22Rv1 (cell line): ENCODE results near the gene UGT1A9.

ENCODE experiments used
- H3K27ac ChIP-seq: fragments of 450-650 bp; 2 replicates; pipeline ENCODE4 v1.5.1; 2017
- CTCF ChIP-seq: fragments of 450-650 bp; IDR thresholded peaks from 2 replicates; pipeline ENCODE4 v1.5.1; 2017; ENCODE audit warnings: mild to moderate bottlenecking
- ZFX ChIP-seq: fragments of 450-650 bp; IDR thresholded peaks from 2 replicates; pipeline ENCODE4 v1.6.1; 2017; ENCODE audit warnings: antibody characterized with exemption, borderline replicate concordance

UGT1A9 gene

GRCh38 chr2:233820774-233821105, 149.0 kb downstream of the UGT1A9 start:
- no peak for TF ChIP-seq ZFX
- no peak for TF ChIP-seq CTCF
- H3K27ac ChIP-seq = no peak overlapping the region

GRCh38 chr2:233821196-233821595, 149.5 kb downstream of the UGT1A9 start:
- no peak for TF ChIP-seq CTCF
- no peak for TF ChIP-seq ZFX

GRCh38 chr2:233821709-233822100, 150.0 kb downstream of the UGT1A9 start:
- no peak for TF ChIP-seq ZFX
- H3K27ac ChIP-seq = no peak overlapping the region

More at GRCh38 chr2:233821196-233821595, 149.5 kb downstream of the UGT1A9 start:
- no peak overlapping the region for H3K27ac ChIP-seq

GRCh38 chr2:233822101-233822771, 150.5 kb downstream of the UGT1A9 start:
- no peak overlapping the region for H3K27ac ChIP-seq
- TF ChIP-seq ZFX = no peak
- no peak for TF ChIP-seq CTCF
